ENCODE data around the gene SMC1B.
"Not testable (repeated sequence)": the region's sequence is repeated elsewhere in the genome, so short reads cannot be mapped to it uniquely, and the experiment has no call there.

Gene SMC1B

GRCh38 chr22:45376703-45377102 lies 36.7 kb downstream of the SMC1B start:
- Histone ChIP-seq H3K9ac (ENCODE audit: low read length) (no peak overlapping the region), H3F3A (ENCODE audit: insufficient read depth) (no peaks in the 10 kb centered on the region), H3K27me3 (ENCODE audit: low read length) (no peaks in the 10 kb centered on the region), H3K9me2 (replicated peaks; ENCODE audit: insufficient read depth, low read length) (no peaks in the 10 kb centered on the region), H3K79me2 (ENCODE audit: insufficient read depth, low read length) (no peaks in the 10 kb centered on the region), H2AFZ (ENCODE audit: low read depth, low read length, severe bottlenecking) (no peak overlapping the region), H3K4me2 (ENCODE audit: low read depth, low read length, poor library complexity, severe bottlenecking) (no peak overlapping the region), H3K27ac (ENCODE audit: low read depth, low read length) (no peak overlapping the region), H3K36me3 (ENCODE audit: low read length) (no peaks in the 10 kb centered on the region), H3K9me3 (ENCODE audit: insufficient read depth, low read length) (no peaks in the 10 kb centered on the region), H3K4me3 (ENCODE audit: insufficient read depth, low read length, poor library complexity, severe bottlenecking) (no peak overlapping the region), H4K20me1 (ENCODE audit: low read depth, low read length) (no peaks in the 10 kb centered on the region)
- TF ChIP-seq CTCF (IDR thresholded peaks at IDR 0.05; ENCODE audit: insufficient read depth, low read length, poor library complexity, severe bottlenecking) (no peak), EZH2phosphoT487 (conservative IDR thresholded peaks at IDR 0.05; ENCODE audit: low read length) (no peak)

GRCh38 chr22:45376009-45376408 lies 37.4 kb downstream of the SMC1B start:
- no peaks in the 10 kb centered on the region for H3K36me3 ChIP-seq (ENCODE audit: low read length)
- H4K20me1 ChIP-seq (ENCODE audit: low read depth, low read length), result no peaks in the 10 kb centered on the region
- no peaks in the 10 kb centered on the region for H3K9me3 ChIP-seq (ENCODE audit: insufficient read depth, low read length)
- no peak overlapping the region for H2AFZ ChIP-seq (ENCODE audit: low read depth, low read length, severe bottlenecking)
- TF ChIP-seq CTCF (IDR thresholded peaks at IDR 0.05; ENCODE audit: insufficient read depth, low read length, poor library complexity, severe bottlenecking), result no peak
- no peaks in the 10 kb centered on the region for H3K9me2 ChIP-seq (replicated peaks; ENCODE audit: insufficient read depth, low read length)
- H3F3A ChIP-seq (ENCODE audit: insufficient read depth), result no peaks in the 10 kb centered on the region
- no peak overlapping the region for H3K4me2 ChIP-seq (ENCODE audit: low read depth, low read length, poor library complexity, severe bottlenecking)
- no peak overlapping the region for H3K27ac ChIP-seq (ENCODE audit: low read depth, low read length)
- H3K4me3 ChIP-seq (ENCODE audit: insufficient read depth, low read length, poor library complexity, severe bottlenecking), result no peak overlapping the region
- H3K9ac ChIP-seq (ENCODE audit: low read length), result no peak overlapping the region
- no peaks in the 10 kb centered on the region for H3K27me3 ChIP-seq (ENCODE audit: low read length)
- H3K79me2 ChIP-seq (ENCODE audit: insufficient read depth, low read length), result no peaks in the 10 kb centered on the region

GRCh38 chr22:45373592-45373991 lies 39.8 kb downstream of the SMC1B start:
- H3K36me3 ChIP-seq (ENCODE audit: low read length); H2AFZ ChIP-seq (ENCODE audit: low read depth, low read length, severe bottlenecking); H3K27ac ChIP-seq (ENCODE audit: low read depth, low read length); H3K9me3 ChIP-seq (ENCODE audit: insufficient read depth, low read length); H3K9me2 ChIP-seq (replicated peaks; ENCODE audit: insufficient read depth, low read length); H3K4me2 ChIP-seq (ENCODE audit: low read depth, low read length, poor library complexity, severe bottlenecking); H4K20me1 ChIP-seq (ENCODE audit: low read depth, low read length); H3K79me2 ChIP-seq (ENCODE audit: insufficient read depth, low read length); H3K27me3 ChIP-seq (ENCODE audit: low read length); H3K9ac ChIP-seq (ENCODE audit: low read length); H3F3A ChIP-seq (ENCODE audit: insufficient read depth); H3K4me3 ChIP-seq (ENCODE audit: insufficient read depth, low read length, poor library complexity, severe bottlenecking): not testable (repeated sequence)

DNA sequence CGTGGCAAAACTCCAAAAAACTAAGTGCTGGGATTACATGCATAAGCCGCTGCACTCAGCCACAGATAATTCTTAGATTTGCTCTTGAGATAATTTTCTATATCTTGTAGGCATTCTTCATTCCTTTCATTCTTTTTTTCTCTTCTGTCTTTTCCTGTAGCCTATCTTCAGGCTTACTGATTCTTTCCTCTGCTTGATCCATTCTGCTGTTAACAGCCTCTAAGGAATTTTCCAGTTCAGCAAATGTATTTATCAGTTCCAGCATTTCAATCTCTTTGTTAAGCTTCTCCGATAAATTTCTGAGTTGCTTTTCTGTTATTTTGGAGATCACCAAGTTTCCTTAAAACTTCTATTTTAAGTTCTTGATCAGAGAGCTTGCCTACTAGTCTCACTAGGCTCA lies 46.7 kb downstream of the SMC1B start:
- Histone ChIP-seq H3K4me3 (ENCODE audit: insufficient read depth, low read length, poor library complexity, severe bottlenecking) (no peak overlapping the region), H3F3A (ENCODE audit: insufficient read depth) (no peaks in the 10 kb centered on the region), H3K79me2 (ENCODE audit: insufficient read depth, low read length) (no peaks in the 10 kb centered on the region), H2AFZ (ENCODE audit: low read depth, low read length, severe bottlenecking) (no peak overlapping the region), H4K20me1 (ENCODE audit: low read depth, low read length) (no peaks in the 10 kb centered on the region), H3K4me2 (ENCODE audit: low read depth, low read length, poor library complexity, severe bottlenecking) (no peak overlapping the region), H3K36me3 (ENCODE audit: low read length) (no peaks in the 10 kb centered on the region), H3K9me2 (replicated peaks; ENCODE audit: insufficient read depth, low read length) (no peaks in the 10 kb centered on the region), H3K27ac (ENCODE audit: low read depth, low read length) (no peak overlapping the region), H3K27me3 (ENCODE audit: low read length) (no peaks in the 10 kb centered on the region), H3K9me3 (ENCODE audit: insufficient read depth, low read length) (no peaks in the 10 kb centered on the region), H3K9ac (ENCODE audit: low read length) (no peak overlapping the region)
- TF ChIP-seq CTCF (IDR thresholded peaks at IDR 0.05; ENCODE audit: insufficient read depth, low read length, poor library complexity, severe bottlenecking), result no peak
- TF ChIP-seq EZH2phosphoT487 (conservative IDR thresholded peaks at IDR 0.05; ENCODE audit: low read length), result no peak

All from SU-DHL-6 (cell line).